PC-9 (cell line): Measurements from ENCODE around the gene RGL2. TPM values are rescaled to one million over a fixed set of nuclear protein-coding genes. Genes with fewer than 3 reads are reported as not detected.
"Not testable (repeated sequence)": the region's sequence is repeated elsewhere in the genome, so short reads cannot be mapped to it uniquely, and the experiment has no call there.

Source experiments
- BruUV-seq: library from RNA; stranded (reverse); fragments of 400-500 nt; replicated peaks from 2 replicates; lab custom pipeline; 2021; lab: Mats Ljungman, UMichigan
- CTCF ChIA-PET: fragments of 300-600 bp; sonication (Branson Sonifier 250); formaldehyde crosslinking; loops from one replicate; lab custom pipeline; 2022; ENCODE audit warnings: antibody characterized with exemption; lab: Charles Lee
- POLR2A ChIA-PET: fragments of 300-600 bp; sonication (Branson Sonifier 250); formaldehyde crosslinking; loops from one replicate; lab custom pipeline; 2022; ENCODE audit warnings: antibody characterized with exemption; ENCODE audit not compliant: unreplicated experiment; lab: Charles Lee
- DNase-seq, 2 experiments: peaks; one replicate each; pipeline versions ENCODE4 v3.0.0 to v3.0.0-alpha.2; 2015 to 2022; ENCODE audit warnings: mixed read lengths in 1 of 2
- H2AFZ ChIP-seq: fragments of 200-600 bp; sonication (generic); 2 replicates; pipeline ENCODE4 v1.8.1; 2017; ENCODE audit warnings: antibody characterized with exemption
- H3F3A ChIP-seq: fragments of 200-600 bp; sonication (generic); 2 replicates; pipeline ENCODE4 v1.8.1; 2017; ENCODE audit warnings: antibody characterized with exemption, mild to moderate bottlenecking, low read depth; ENCODE audit not compliant: insufficient read depth
- H3K27ac ChIP-seq: fragments of 200-600 bp; sonication (generic); 2 replicates; pipeline ENCODE4 v1.6.1; 2016; ENCODE audit warnings: mixed run types
- H3K27me3 ChIP-seq: fragments of 200-600 bp; sonication (generic); 2 replicates; pipeline ENCODE4 v1.6.1; 2016; ENCODE audit warnings: low read depth, mixed run types; ENCODE audit not compliant: insufficient read depth
- H3K36me3 ChIP-seq: fragments of 200-600 bp; sonication (generic); 2 replicates; pipeline ENCODE4 v1.6.1; 2016; ENCODE audit warnings: low read depth, mixed run types
- H3K4me1 ChIP-seq: fragments of 200-600 bp; sonication (generic); replicated peaks from 2 replicates; pipeline ENCODE4 v1.6.1; 2016; ENCODE audit warnings: mixed run types; ENCODE audit not compliant: insufficient read depth
- H3K4me2 ChIP-seq: fragments of 200-600 bp; sonication (generic); 2 replicates; pipeline ENCODE4 v1.6.1; 2017; ENCODE audit warnings: mixed run types
- H3K4me3 ChIP-seq: fragments of 200-600 bp; sonication (generic); 2 replicates; pipeline ENCODE4 v1.6.1; 2016; ENCODE audit warnings: mixed run types
- H3K79me2 ChIP-seq: fragments of 200-600 bp; sonication (generic); 2 replicates; pipeline ENCODE4 v1.6.1; 2017; ENCODE audit warnings: low read depth, mixed run types
- H3K9me2 ChIP-seq: fragments of 200-600 bp; sonication (generic); 2 replicates; pipeline ENCODE4 v1.8.1; 2017; ENCODE audit warnings: mild to moderate bottlenecking; ENCODE audit not compliant: insufficient read depth
- H3K9me3 ChIP-seq: fragments of 200-600 bp; sonication (generic); 2 replicates; pipeline ENCODE4 v1.8.1; 2016; ENCODE audit warnings: low read depth; ENCODE audit not compliant: insufficient read depth
- H4K20me1 ChIP-seq: fragments of 200-600 bp; sonication (generic); 2 replicates; pipeline ENCODE4 v1.8.1; 2017; ENCODE audit not compliant: insufficient read depth
- CTCF ChIP-seq: fragments of 200-600 bp; sonication (generic); conservative IDR thresholded peaks from 2 replicates; pipeline ENCODE4 v1.6.1; 2017; ENCODE audit warnings: mixed run types, antibody characterized with exemption, mild to moderate bottlenecking, moderate library complexity
- EZH2 ChIP-seq: fragments of 200-600 bp; sonication (generic); IDR thresholded peaks from 2 replicates; pipeline ENCODE4 v1.8.0; 2017; ENCODE audit warnings: antibody characterized with exemption, low read depth
- intact Hi-C: fragments of 100-400 bp; cut with micrococcal nuclease; formaldehyde crosslinking; loops from one replicate; pipeline ENCODE4 v1.10.0; 2022; ENCODE audit not compliant: unreplicated experiment
- total RNA-seq: library from RNA; stranded (reverse); gene quantifications from 2 replicates; pipeline ENCODE4 v1.2.3, GENCODE V29; 2021

Gene RGL2
- total RNA-seq, 1 experiment from 2014 or later: 102 TPM

- Histone ChIP-seq H3F3A (peaks cover 47% of the 10 kb centered on the region), H3K9me3 (no peaks in the 10 kb centered on the region), H3K9me2 (no peaks in the 10 kb centered on the region), H3K4me1 (peaks cover 39% of the 10 kb centered on the region), H3K27me3 (no peaks in the 10 kb centered on the region), H3K36me3 (peaks cover 44% of the 10 kb centered on the region), H3K27ac (peak within 1 kb of the TSS; percentile 79), H3K4me2 (peak within 1 kb of the TSS; percentile 96), H2AFZ (peak within 1 kb of the TSS; percentile 94), H4K20me1 (peaks cover 36% of the 10 kb centered on the region), H3K4me3 (peak within 1 kb of the TSS; percentile 70), H3K79me2 (peaks cover 56% of the 10 kb centered on the region)
- intact Hi-C loops: loop anchor here (10.0 kb wide), 1 partner anchor 67 kb away; the partner anchor contains the start of genes HSD17B8, RING1, RXRB and SLC39A7
- ChIA-PET CTCF (interaction anchor here (0.6 kb wide), 1 partner anchor 989 kb away, joined by 3 read pairs; no protein-coding TSS in a partner anchor), POLR2A (interaction anchor here (0.6 to 1.0 kb wide), 7 partner anchors 17 to 300 kb away, joined by 3 to 13 read pairs (median 5); partner anchors contain the start of genes PFDN6, WDR46 and ZBTB22)
- BruUV-seq: no TSS peak
- TF ChIP-seq EZH2 (no peak), CTCF (no peak)
- peak; percentile 88 to 94 for DNase-seq
These were observed 27.1 kb downstream of the RGL2 start, which contains the start of the genes RPS18 and VPS52 for GRCh38 chr6:33271468-33272274. RPS18 (plus strand) TSS chr6:33272075; CDS start chr6:33272120, 45 bp downstream. VPS52 (minus strand) TSS chr6:33271876; CDS start chr6:33271675, 201 bp downstream.

GRCh38 chr6:33271117-33271467 lies 27.6 kb downstream of the RGL2 start:
- TF ChIP-seq EZH2 (no peak), CTCF (no peak)
- no peak for DNase-seq
- no peaks in the 10 kb centered on the region for H3K9me3 ChIP-seq
- H3K27me3 ChIP-seq: no peaks in the 10 kb centered on the region
- H4K20me1 ChIP-seq: peaks cover 32% of the 10 kb centered on the region
- H3K4me1 ChIP-seq: peaks cover 34% of the 10 kb centered on the region
- peaks cover 56% of the 10 kb centered on the region for H3K79me2 ChIP-seq
- intact Hi-C loops: loop anchor here (10.0 kb wide), 1 partner anchor 66 kb away; the partner anchor contains the start of genes HSD17B8, RING1, RXRB and SLC39A7
- H3K9me2 ChIP-seq: no peaks in the 10 kb centered on the region
- H2AFZ ChIP-seq: peak overlapping the region; percentile 94
- peak overlapping the region; percentile 79 for H3K27ac ChIP-seq
- POLR2A ChIA-PET: interaction anchor here (0.7 to 0.9 kb wide), 2 partner anchors 11 to 46 kb away, joined by 3 to 7 read pairs; partner anchors contain the start of gene ZBTB22
- peaks cover 41% of the 10 kb centered on the region for H3F3A ChIP-seq
- CTCF ChIA-PET: interaction anchor here (0.6 kb wide), 1 partner anchor 989 kb away, joined by 3 read pairs; no protein-coding TSS in a partner anchor
- peak overlapping the region; percentile 70 for H3K4me3 ChIP-seq
- H3K4me2 ChIP-seq: peak overlapping the region; percentile 83
- peaks cover 38% of the 10 kb centered on the region for H3K36me3 ChIP-seq
- BruUV-seq: TSS peak; percentile 60

- Histone ChIP-seq H2AFZ (no peak overlapping the region), H4K20me1 (no peaks in the 10 kb centered on the region), H3K36me3 (no peaks in the 10 kb centered on the region; the same call in 1 of the 2 replicates), H3K27ac (no peak overlapping the region), H3K27me3 (no peaks in the 10 kb centered on the region), H3K4me1 (peaks cover 27% of the 10 kb centered on the region), H3K79me2 (no peaks in the 10 kb centered on the region; the same call in 1 of the 2 replicates), H3K4me2 (no peak overlapping the region), H3K9me2 (no peaks in the 10 kb centered on the region), H3K9me3 (no peaks in the 10 kb centered on the region), H3F3A (peaks cover 29% of the 10 kb centered on the region), H3K4me3 (no peak overlapping the region)
- no peak for DNase-seq
- intact Hi-C loops: no loop called here
- no TSS peak for BruUV-seq
- CTCF ChIA-PET: no interaction called here
- POLR2A ChIA-PET: no interaction called here
- no peak for TF ChIP-seq CTCF
- no peak for TF ChIP-seq EZH2
These were observed 34.7 kb downstream of the RGL2 start for GRCh38 chr6:33264015-33264414.

GRCh38 chr6:33262490-33262889 lies 36.3 kb downstream of the RGL2 start:
- BruUV-seq, H4K20me1 ChIP-seq, H3K27me3 ChIP-seq, H3K4me3 ChIP-seq, H3K27ac ChIP-seq, H2AFZ ChIP-seq, intact Hi-C loops, H3K36me3 ChIP-seq, H3K79me2 ChIP-seq, DNase-seq, H3K4me2 ChIP-seq, H3K9me2 ChIP-seq, H3K9me3 ChIP-seq: not testable (repeated sequence)
- peaks cover 37% of the 10 kb centered on the region for H3F3A ChIP-seq
- peaks cover 32% of the 10 kb centered on the region for H3K4me1 ChIP-seq
- CTCF ChIA-PET: interaction anchor here (0.6 kb wide), 1 partner anchor 39 kb away, joined by 5 read pairs; no protein-coding TSS in a partner anchor
- POLR2A ChIA-PET: interaction anchor here (0.6 kb wide), 1 partner anchor 102 kb away, joined by 4 read pairs; no protein-coding TSS in a partner anchor
